Measurements from ENCODE around the gene ZNF80. TPM values are rescaled to one million over a fixed set of nuclear protein-coding genes. Genes with fewer than 3 reads are reported as not detected.

The ZNF80 gene
- total and polyA plus RNA-seq, 3 experiments from 2014 or later: 0.67 to 2.3 (median 1.8) TPM

GRCh38 chr3:114235431-114235830, 1.9 kb downstream of the ZNF80 start:
- DNase-seq: no peak
- CTCF ChIA-PET: interaction anchor here (1.0 to 4.0 kb wide), 6 partner anchors 11 to 183 kb away, joined by 3 to 11 read pairs (median 3); no protein-coding TSS in a partner anchor
- H3K36me3 ChIP-seq (ENCODE audit: insufficient read depth, low read length): no peaks in the 10 kb centered on the region
- H3K27me3 ChIP-seq (ENCODE audit: insufficient read depth, low read length, poor library complexity, severe bottlenecking): no peaks in the 10 kb centered on the region
- H3K4me1 ChIP-seq (ENCODE audit: insufficient read depth, low read length): peaks cover 63% of the 10 kb centered on the region
- Mint-ChIP-seq H3K27ac (peak overlapping the region; percentile 84 to 99 (median 94)), H3K9me3 (peaks cover 0 to 1% (median 0%) of the 10 kb centered on the region in 5 donors), H3K4me1 (peaks cover 38 to 62% (median 48%) of the 10 kb centered on the region in 3 donors), H3K36me3 (peaks cover 0 to 9% (median 0%) of the 10 kb centered on the region in 3 donors), H3K27me3 (no peaks in the 10 kb centered on the region), H3K4me3 (peak overlapping the region; percentile 70 to 89 (median 78))
- H3K4me3 ChIP-seq (ENCODE audit: low read length): peak overlapping the region; percentile 9
- POLR2A ChIA-PET: interaction anchor here (1.8 to 7.8 kb wide), 2 partner anchors 21 to 56 kb away, joined by 6 to 62 read pairs; no protein-coding TSS in a partner anchor
- H3K9me3 ChIP-seq (ENCODE audit: low read length): no peaks in the 10 kb centered on the region
- peak overlapping the region; percentile 18 for H3K27ac ChIP-seq (ENCODE audit: low read depth, low read length)

GRCh38 chr3:114234745-114235144, 2.6 kb downstream of the ZNF80 start:
- peaks cover 70% of the 10 kb centered on the region for H3K4me1 ChIP-seq (ENCODE audit: insufficient read depth, low read length)
- H3K9me3 Mint-ChIP-seq: peaks cover 0 to 1% (median 0%) of the 10 kb centered on the region in 5 donors
- H3K36me3 Mint-ChIP-seq: peaks cover 0 to 9% (median under 1%) of the 10 kb centered on the region in 3 donors
- peaks cover 38 to 67% (median 48%) of the 10 kb centered on the region in 3 donors for H3K4me1 Mint-ChIP-seq
- H3K36me3 ChIP-seq (ENCODE audit: insufficient read depth, low read length): no peaks in the 10 kb centered on the region
- no peak for DNase-seq
- ChIA-PET CTCF (interaction anchor here (1.1 to 4.0 kb wide), 3 partner anchors 17 to 60 kb away, joined by 3 to 11 read pairs (median 5); no protein-coding TSS in a partner anchor), POLR2A (interaction anchor here (0.9 to 7.8 kb wide), 3 partner anchors 12 to 56 kb away, joined by 6 to 62 read pairs (median 6); no protein-coding TSS in a partner anchor)
- peak overlapping the region; percentile 18 for H3K27ac ChIP-seq (ENCODE audit: low read depth, low read length)
- peak overlapping the region; percentile 18 for H3K4me3 ChIP-seq (ENCODE audit: low read length)
- H3K27me3 ChIP-seq (ENCODE audit: insufficient read depth, low read length, poor library complexity, severe bottlenecking): no peaks in the 10 kb centered on the region
- peak overlapping the region; percentile 70 to 86 (median 78) for H3K4me3 Mint-ChIP-seq
- H3K27ac Mint-ChIP-seq: peak overlapping the region; percentile 84 to 99 (median 94)
- no peaks in the 10 kb centered on the region for H3K9me3 ChIP-seq (ENCODE audit: low read length)
- H3K27me3 Mint-ChIP-seq: no peaks in the 10 kb centered on the region

- peak overlapping the region; percentile 69 to 89 (median 75) for H3K4me3 Mint-ChIP-seq
- Histone ChIP-seq H3K27ac (ENCODE audit: low read depth, low read length) (peak overlapping the region; percentile 34), H3K27me3 (ENCODE audit: insufficient read depth, low read length, poor library complexity, severe bottlenecking) (no peaks in the 10 kb centered on the region), H3K9me3 (ENCODE audit: low read length) (no peaks in the 10 kb centered on the region), H3K4me1 (ENCODE audit: insufficient read depth, low read length) (peaks cover 87% of the 10 kb centered on the region), H3K36me3 (ENCODE audit: insufficient read depth, low read length) (no peaks in the 10 kb centered on the region), H3K4me3 (ENCODE audit: low read length) (peak overlapping the region; percentile 38)
- peak; percentile 33 to 83 (median 71) for DNase-seq
- ChIA-PET CTCF (interaction anchor here (1.0 to 2.5 kb wide), 9 partner anchors 9 to 68 kb away, joined by 3 to 13 read pairs (median 6); no protein-coding TSS in a partner anchor), POLR2A (interaction anchor here (0.6 to 7.8 kb wide), 4 partner anchors 9 to 65 kb away, joined by 3 to 62 read pairs (median 12); no protein-coding TSS in a partner anchor)
- H3K36me3 Mint-ChIP-seq: peaks cover 1 to 6% (median 4%) of the 10 kb centered on the region in 3 donors
- H3K27me3 Mint-ChIP-seq: no peaks in the 10 kb centered on the region
- peak overlapping the region; percentile 91 to 99 (median 97) for H3K27ac Mint-ChIP-seq
- no peaks in the 10 kb centered on the region for H3K9me3 Mint-ChIP-seq
- peaks cover 22 to 87% (median 36%) of the 10 kb centered on the region in 3 donors for H3K4me1 Mint-ChIP-seq
Measured at GRCh38 chr3:114231616-114232015, 5.8 kb downstream of the ZNF80 start.

- no peaks in the 10 kb centered on the region for H3K27me3 ChIP-seq (ENCODE audit: insufficient read depth, low read length, poor library complexity, severe bottlenecking)
- H3K4me1 ChIP-seq (ENCODE audit: insufficient read depth, low read length): peaks cover 88% of the 10 kb centered on the region
- CTCF ChIA-PET: interaction anchor here (1.0 to 2.3 kb wide), 4 partner anchors 14 to 80 kb away, joined by 3 to 12 read pairs (median 6); no protein-coding TSS in a partner anchor
- no peak overlapping the region for H3K27ac ChIP-seq (ENCODE audit: low read depth, low read length)
- Mint-ChIP-seq H3K27me3 (no peaks in the 10 kb centered on the region), H3K9me3 (peaks cover 6 to 23% (median 20%) of the 10 kb centered on the region in 5 donors), H3K27ac (peak overlapping the region; percentile 52 to 99 (median 96)), H3K4me1 (peaks cover 0 to 91% (median 0%) of the 10 kb centered on the region in 3 donors), H3K4me3 (peak overlapping the region in 6 of 7 donors; percentile 63 to 86 (median 77)), H3K36me3 (peaks cover 4 to 34% (median 18%) of the 10 kb centered on the region in 3 donors)
- DNase-seq: no peak
- peak overlapping the region; percentile 2 for H3K4me3 ChIP-seq (ENCODE audit: low read length)
- H3K9me3 ChIP-seq (ENCODE audit: low read length): peaks cover 11% of the 10 kb centered on the region
- H3K36me3 ChIP-seq (ENCODE audit: insufficient read depth, low read length): no peaks in the 10 kb centered on the region
- POLR2A ChIA-PET: interaction anchor here (1.7 to 1.8 kb wide), 2 partner anchors 12 to 14 kb away, joined by 7 to 8 read pairs; no protein-coding TSS in a partner anchor
Measured at GRCh38 chr3:114227076-114227475, 10.3 kb downstream of the ZNF80 start.

GRCh38 chr3:114226313-114226712, 11.1 kb downstream of the ZNF80 start:
- Mint-ChIP-seq H3K27me3 (no peaks in the 10 kb centered on the region), H3K36me3 (peaks cover 4 to 34% (median 18%) of the 10 kb centered on the region in 3 donors), H3K9me3 (peaks cover 6 to 23% (median 20%) of the 10 kb centered on the region in 5 donors), H3K27ac (peak overlapping the region; percentile 85 to 99 (median 96)), H3K4me1 (peaks cover 0 to 91% (median 0%) of the 10 kb centered on the region in 3 donors), H3K4me3 (peak overlapping the region; percentile 14 to 86 (median 74))
- H3K27me3 ChIP-seq (ENCODE audit: insufficient read depth, low read length, poor library complexity, severe bottlenecking): no peaks in the 10 kb centered on the region
- peaks cover 88% of the 10 kb centered on the region for H3K4me1 ChIP-seq (ENCODE audit: insufficient read depth, low read length)
- POLR2A ChIA-PET: interaction anchor here (5.0 kb wide), 1 partner anchor 12 kb away, joined by 117 read pairs; no protein-coding TSS in a partner anchor
- CTCF ChIA-PET: interaction anchor here (1.4 to 2.3 kb wide), 2 partner anchors 65 to 81 kb away, joined by 3 to 12 read pairs; no protein-coding TSS in a partner anchor
- no peaks in the 10 kb centered on the region for H3K36me3 ChIP-seq (ENCODE audit: insufficient read depth, low read length)
- no peak overlapping the region for H3K27ac ChIP-seq (ENCODE audit: low read depth, low read length)
- DNase-seq: no peak
- peak overlapping the region; percentile 25 for H3K4me3 ChIP-seq (ENCODE audit: low read length)
- peaks cover 11% of the 10 kb centered on the region for H3K9me3 ChIP-seq (ENCODE audit: low read length)

- peak in 3 of 5 donors; percentile 53 to 68 (median 62) for DNase-seq
- ChIA-PET POLR2A (interaction anchor here (0.5 to 5.0 kb wide), 12 partner anchors 8 to 1512 kb away, joined by 3 to 117 read pairs (median 4); partner anchors contain the start of genes TIGIT and ZNF80), CTCF (interaction anchor here (0.8 to 5.3 kb wide), 12 partner anchors 8 to 105 kb away, joined by 3 to 57 read pairs (median 5); no protein-coding TSS in a partner anchor)
- Mint-ChIP-seq H3K36me3 (peaks cover 3 to 34% (median 19%) of the 10 kb centered on the region in 3 donors), H3K4me3 (peak overlapping the region in 6 of 7 donors; percentile 6 to 59 (median 54)), H3K4me1 (peaks cover 0 to 90% (median 0%) of the 10 kb centered on the region in 3 donors), H3K27ac (peak overlapping the region; percentile 85 to 99 (median 91)), H3K27me3 (no peaks in the 10 kb centered on the region), H3K9me3 (peaks cover 6 to 23% (median 20%) of the 10 kb centered on the region in 5 donors)
- H3K9me3 ChIP-seq (ENCODE audit: low read length): peaks cover 11% of the 10 kb centered on the region
- peak overlapping the region; percentile 10 for H3K27ac ChIP-seq (ENCODE audit: low read depth, low read length)
- peaks cover 93% of the 10 kb centered on the region for H3K4me1 ChIP-seq (ENCODE audit: insufficient read depth, low read length)
- H3K36me3 ChIP-seq (ENCODE audit: insufficient read depth, low read length): no peaks in the 10 kb centered on the region
- no peak overlapping the region for H3K4me3 ChIP-seq (ENCODE audit: low read length)
- no peaks in the 10 kb centered on the region for H3K27me3 ChIP-seq (ENCODE audit: insufficient read depth, low read length, poor library complexity, severe bottlenecking)
Measured at GRCh38 chr3:114223143-114223542, 14.2 kb downstream of the ZNF80 start.

- ChIA-PET CTCF (interaction anchor here (1.2 to 5.3 kb wide), 8 partner anchors 8 to 118 kb away, joined by 3 to 57 read pairs (median 8); no protein-coding TSS in a partner anchor), POLR2A (interaction anchor here (0.9 to 5.0 kb wide), 8 partner anchors 8 to 86 kb away, joined by 3 to 117 read pairs (median 4); partner anchors contain the start of genes TIGIT and ZNF80)
- H3K36me3 Mint-ChIP-seq: peaks cover 5 to 31% (median 21%) of the 10 kb centered on the region in 3 donors
- no peak for DNase-seq
- H3K4me3 Mint-ChIP-seq: peak overlapping the region; percentile 29 to 89 (median 62)
- peak overlapping the region; percentile 35 for H3K27ac ChIP-seq (ENCODE audit: low read depth, low read length)
- H3K4me1 Mint-ChIP-seq: peaks cover 0 to 79% (median 0%) of the 10 kb centered on the region in 3 donors
- peak overlapping the region; percentile 33 for H3K4me3 ChIP-seq (ENCODE audit: low read length)
- peak overlapping the region; percentile 86 to 99 (median 96) for H3K27ac Mint-ChIP-seq
- H3K9me3 ChIP-seq (ENCODE audit: low read length): peaks cover 11% of the 10 kb centered on the region
- H3K27me3 ChIP-seq (ENCODE audit: insufficient read depth, low read length, poor library complexity, severe bottlenecking): no peaks in the 10 kb centered on the region
- peaks cover 97% of the 10 kb centered on the region for H3K4me1 ChIP-seq (ENCODE audit: insufficient read depth, low read length)
- H3K9me3 Mint-ChIP-seq: peaks cover 6 to 23% (median 20%) of the 10 kb centered on the region in 5 donors
- no peaks in the 10 kb centered on the region for H3K36me3 ChIP-seq (ENCODE audit: insufficient read depth, low read length)
- no peaks in the 10 kb centered on the region for H3K27me3 Mint-ChIP-seq
Measured at GRCh38 chr3:114221881-114222264, 15.5 kb downstream of the ZNF80 start.

Measured in CD8-positive, alpha-beta memory T cell (primary cell).